ENCODE results near the gene PTMS.
A peak's percentile ranks its signal among the peaks of the same experiment; 100 is the strongest.

DNA sequence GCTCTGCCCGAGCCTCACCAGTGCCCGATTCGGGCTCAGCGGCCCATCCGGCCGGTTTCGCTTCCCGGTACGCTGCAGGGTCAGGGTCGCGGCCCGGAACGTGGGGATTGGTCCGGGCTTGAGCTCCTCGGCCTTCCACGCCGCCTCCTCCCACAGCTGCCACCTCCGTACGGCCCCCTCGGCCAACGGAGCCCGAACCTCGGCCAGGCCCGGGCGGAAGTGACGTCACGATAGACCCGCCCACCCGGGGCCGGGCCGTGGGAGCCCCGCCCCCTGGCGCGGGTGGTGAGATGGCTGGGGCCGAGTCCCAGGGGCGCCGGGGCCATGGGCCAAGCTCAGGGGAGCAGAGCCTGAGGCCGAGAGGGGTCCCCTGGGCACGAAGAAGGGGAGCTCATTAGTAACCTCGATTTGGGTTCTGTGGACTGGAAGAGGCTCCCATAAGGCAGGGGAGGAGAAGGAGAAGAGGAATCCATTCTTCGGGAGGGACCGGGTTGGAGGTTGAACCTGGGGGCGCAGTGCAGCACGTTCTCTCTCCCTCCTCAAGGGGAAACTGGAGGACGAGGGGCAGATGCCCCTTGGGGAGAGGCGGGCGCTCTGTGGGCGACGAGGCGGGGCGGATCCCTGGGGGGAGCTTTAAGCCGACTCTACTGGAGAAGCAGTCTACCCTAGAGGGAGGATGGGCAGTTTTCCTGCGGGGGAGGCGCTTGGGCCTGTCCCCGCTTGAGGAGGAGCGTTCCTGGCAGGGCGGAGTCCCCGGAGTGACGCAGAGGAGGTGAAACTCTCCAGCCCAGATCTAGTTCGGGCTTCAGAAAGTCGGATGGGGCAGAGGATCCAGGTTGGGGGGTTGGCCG is 13.0 kb upstream of the PTMS start, which contains the start of gene MLF2:
- TF ChIP-seq, protein P1, sequence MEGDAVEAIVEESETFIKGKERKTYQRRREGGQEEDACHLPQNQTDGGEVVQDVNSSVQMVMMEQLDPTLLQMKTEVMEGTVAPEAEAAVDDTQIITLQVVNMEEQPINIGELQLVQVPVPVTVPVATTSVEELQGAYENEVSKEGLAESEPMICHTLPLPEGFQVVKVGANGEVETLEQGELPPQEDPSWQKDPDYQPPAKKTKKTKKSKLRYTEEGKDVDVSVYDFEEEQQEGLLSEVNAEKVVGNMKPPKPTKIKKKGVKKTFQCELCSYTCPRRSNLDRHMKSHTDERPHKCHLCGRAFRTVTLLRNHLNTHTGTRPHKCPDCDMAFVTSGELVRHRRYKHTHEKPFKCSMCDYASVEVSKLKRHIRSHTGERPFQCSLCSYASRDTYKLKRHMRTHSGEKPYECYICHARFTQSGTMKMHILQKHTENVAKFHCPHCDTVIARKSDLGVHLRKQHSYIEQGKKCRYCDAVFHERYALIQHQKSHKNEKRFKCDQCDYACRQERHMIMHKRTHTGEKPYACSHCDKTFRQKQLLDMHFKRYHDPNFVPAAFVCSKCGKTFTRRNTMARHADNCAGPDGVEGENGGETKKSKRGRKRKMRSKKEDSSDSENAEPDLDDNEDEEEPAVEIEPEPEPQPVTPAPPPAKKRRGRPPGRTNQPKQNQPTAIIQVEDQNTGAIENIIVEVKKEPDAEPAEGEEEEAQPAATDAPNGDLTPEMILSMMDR (IDR thresholded peaks at IDR 0.05; ENCODE audit: poor library complexity): peak; percentile 98
- TF ChIP-seq EZH2phosphoT487 (IDR thresholded peaks at IDR 0.05; ENCODE audit: low read depth, severe bottlenecking, unreplicated experiment): no peak
